SK-N-SH treated with all-trans-retinoic acid at 6 μM for 48 hours (cell line): ENCODE measurements around the gene KATNAL1.

Experiments used
- ATAC-seq: fragments of 200-7000 bp; cut with Tn5 transposase; 3 replicates; pipeline ENCODE4 v1.9.1; 2020; ENCODE audit warnings: mild to moderate bottlenecking, moderate library complexity
- ARNTL ChIP-seq: fragments of 450-650 bp; formaldehyde crosslinking; IDR thresholded peaks from 2 replicates; pipeline ENCODE4 v1.5.0; 2020; ENCODE audit warnings: low read depth, mild to moderate bottlenecking, moderate library complexity, borderline replicate concordance
- BACH2 ChIP-seq: fragments of 250-450 bp; sonication (Bioruptor Pico); IDR thresholded peaks from 2 replicates; pipeline ENCODE4 v1.9.0; 2021; ENCODE audit warnings: mild to moderate bottlenecking, borderline replicate concordance
- CSDC2 ChIP-seq: fragments of 250-450 bp; sonication (Bioruptor Pico); IDR thresholded peaks from 2 replicates; pipeline ENCODE4 v1.5.0; 2020; ENCODE audit warnings: mild to moderate bottlenecking, moderate library complexity
- ESRRG ChIP-seq: fragments of 250-450 bp; sonication (Bioruptor Pico); IDR thresholded peaks from 2 replicates; pipeline ENCODE4 v1.6.1; 2021; ENCODE audit warnings: mild to moderate bottlenecking
- GLIS3 ChIP-seq: fragments of 250-450 bp; sonication (Bioruptor Pico); IDR thresholded peaks from 2 replicates; pipeline ENCODE4 v1.5.0; 2020; ENCODE audit warnings: mild to moderate bottlenecking, moderate library complexity
- ISL1 ChIP-seq: fragments of 250-450 bp; sonication (Bioruptor Pico); IDR thresholded peaks from 2 replicates; pipeline ENCODE4 v2.1.2; 2022; ENCODE audit warnings: mild to moderate bottlenecking, moderate library complexity
- OSR1 ChIP-seq: fragments of 250-450 bp; sonication (Bioruptor Pico); IDR thresholded peaks from 2 replicates; pipeline ENCODE4 v1.8.0; 2022; ENCODE audit warnings: moderate library complexity, mild to moderate bottlenecking, inconsistent platforms
- PATZ1 ChIP-seq: fragments of 250-450 bp; sonication (Bioruptor Pico); IDR thresholded peaks from 2 replicates; pipeline ENCODE4 v1.8.0; 2020; ENCODE audit warnings: mild to moderate bottlenecking, moderate library complexity, borderline replicate concordance
- POU6F1 ChIP-seq: fragments of 250-450 bp; sonication (Bioruptor Pico); IDR thresholded peaks from 2 replicates; pipeline ENCODE4 v1.8.0; 2021; ENCODE audit warnings: low read depth, mild to moderate bottlenecking, moderate library complexity, borderline replicate concordance
- PPARA ChIP-seq: fragments of 250-450 bp; sonication (Bioruptor Pico); IDR thresholded peaks from 2 replicates; pipeline ENCODE4 v1.5.0; 2020; ENCODE audit warnings: mild to moderate bottlenecking, borderline replicate concordance
- RARB ChIP-seq: fragments of 250-450 bp; sonication (Bioruptor Pico); IDR thresholded peaks from 2 replicates; pipeline ENCODE4 v1.8.0; 2021; ENCODE audit warnings: mild to moderate bottlenecking, moderate library complexity
- SNAI2 ChIP-seq: fragments of 250-450 bp; sonication (Bioruptor Pico); IDR thresholded peaks from 2 replicates; pipeline ENCODE4 v1.5.0; 2020; ENCODE audit warnings: mild to moderate bottlenecking, moderate library complexity
- TCF4 ChIP-seq: fragments of 250-450 bp; sonication (Bioruptor Pico); IDR thresholded peaks from 2 replicates; pipeline ENCODE4 v1.8.0; 2021; ENCODE audit warnings: mild to moderate bottlenecking, moderate library complexity, borderline replicate concordance
- TOX ChIP-seq: fragments of 250-450 bp; sonication (Bioruptor Pico); IDR thresholded peaks from 2 replicates; pipeline ENCODE4 v1.8.0; 2021; ENCODE audit warnings: mild to moderate bottlenecking, moderate library complexity, borderline replicate concordance
- ZC3H10 ChIP-seq: fragments of 250-450 bp; sonication (Bioruptor Pico); IDR thresholded peaks from 2 replicates; pipeline ENCODE4 v1.5.1; 2021; ENCODE audit warnings: mild to moderate bottlenecking, moderate library complexity
- ZFP3 ChIP-seq: fragments of 250-450 bp; sonication (Bioruptor Pico); IDR thresholded peaks from 2 replicates; pipeline ENCODE4 v1.5.0; 2020; ENCODE audit warnings: mild to moderate bottlenecking, moderate library complexity
- ZFP30 ChIP-seq: fragments of 450-650 bp; formaldehyde crosslinking; IDR thresholded peaks from 2 replicates; pipeline ENCODE4 v1.5.0; 2022; ENCODE audit warnings: mild to moderate bottlenecking, moderate library complexity
- ZNF565 ChIP-seq: fragments of 450-650 bp; formaldehyde crosslinking; conservative IDR thresholded peaks from 2 replicates; pipeline ENCODE4 v1.5.0; 2020; ENCODE audit warnings: low read depth, mild to moderate bottlenecking, moderate library complexity
- ZNF70 ChIP-seq: fragments of 450-650 bp; formaldehyde crosslinking; IDR thresholded peaks from 2 replicates; pipeline ENCODE4 v1.5.0; 2020; ENCODE audit warnings: mild to moderate bottlenecking, moderate library complexity
- ZNF8 ChIP-seq: fragments of 450-650 bp; formaldehyde crosslinking; IDR thresholded peaks from 2 replicates; pipeline ENCODE4 v1.5.0; 2020; ENCODE audit warnings: mild to moderate bottlenecking, moderate library complexity
- TF ChIP-seq, protein P1 (sequence below): fragments of 250-450 bp; sonication (Bioruptor Pico); IDR thresholded peaks from 2 replicates; pipeline ENCODE4 v1.5.1; 2021; ENCODE audit warnings: mild to moderate bottlenecking, moderate library complexity
- TF ChIP-seq, protein P2 (sequence below): fragments of 250-450 bp; sonication (Bioruptor Pico); IDR thresholded peaks from 2 replicates; pipeline ENCODE4 v1.5.0; 2020; ENCODE audit warnings: mild to moderate bottlenecking, moderate library complexity

KATNAL1 gene

GRCh38 chr13:30332456-30333143 lies 25.2 kb upstream of the KATNAL1 start:
- ATAC-seq: no peak
- TF ChIP-seq PATZ1 (CRISPR knock-in tag) (no peak), CSDC2 (CRISPR knock-in tag) (no peak), TCF4 (CRISPR knock-in tag) (no peak), PPARA (CRISPR knock-in tag) (no peak), POU6F1 (CRISPR knock-in tag) (no peak), GLIS3 (CRISPR knock-in tag) (no peak), ARNTL (CRISPR knock-in tag) (no peak), BACH2 (no peak), ZC3H10 (no peak), ISL1 (CRISPR knock-in tag) (no peak), ZNF70 (CRISPR knock-in tag) (no peak)
- TF ChIP-seq, protein P1, sequence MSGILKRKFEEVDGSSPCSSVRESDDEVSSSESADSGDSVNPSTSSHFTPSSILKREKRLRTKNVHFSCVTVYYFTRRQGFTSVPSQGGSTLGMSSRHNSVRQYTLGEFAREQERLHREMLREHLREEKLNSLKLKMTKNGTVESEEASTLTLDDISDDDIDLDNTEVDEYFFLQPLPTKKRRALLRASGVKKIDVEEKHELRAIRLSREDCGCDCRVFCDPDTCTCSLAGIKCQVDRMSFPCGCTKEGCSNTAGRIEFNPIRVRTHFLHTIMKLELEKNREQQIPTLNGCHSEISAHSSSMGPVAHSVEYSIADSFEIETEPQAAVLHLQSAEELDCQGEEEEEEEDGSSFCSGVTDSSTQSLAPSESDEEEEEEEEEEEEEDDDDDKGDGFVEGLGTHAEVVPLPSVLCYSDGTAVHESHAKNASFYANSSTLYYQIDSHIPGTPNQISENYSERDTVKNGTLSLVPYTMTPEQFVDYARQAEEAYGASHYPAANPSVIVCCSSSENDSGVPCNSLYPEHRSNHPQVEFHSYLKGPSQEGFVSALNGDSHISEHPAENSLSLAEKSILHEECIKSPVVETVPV: no peak
- TF ChIP-seq, protein P2, sequence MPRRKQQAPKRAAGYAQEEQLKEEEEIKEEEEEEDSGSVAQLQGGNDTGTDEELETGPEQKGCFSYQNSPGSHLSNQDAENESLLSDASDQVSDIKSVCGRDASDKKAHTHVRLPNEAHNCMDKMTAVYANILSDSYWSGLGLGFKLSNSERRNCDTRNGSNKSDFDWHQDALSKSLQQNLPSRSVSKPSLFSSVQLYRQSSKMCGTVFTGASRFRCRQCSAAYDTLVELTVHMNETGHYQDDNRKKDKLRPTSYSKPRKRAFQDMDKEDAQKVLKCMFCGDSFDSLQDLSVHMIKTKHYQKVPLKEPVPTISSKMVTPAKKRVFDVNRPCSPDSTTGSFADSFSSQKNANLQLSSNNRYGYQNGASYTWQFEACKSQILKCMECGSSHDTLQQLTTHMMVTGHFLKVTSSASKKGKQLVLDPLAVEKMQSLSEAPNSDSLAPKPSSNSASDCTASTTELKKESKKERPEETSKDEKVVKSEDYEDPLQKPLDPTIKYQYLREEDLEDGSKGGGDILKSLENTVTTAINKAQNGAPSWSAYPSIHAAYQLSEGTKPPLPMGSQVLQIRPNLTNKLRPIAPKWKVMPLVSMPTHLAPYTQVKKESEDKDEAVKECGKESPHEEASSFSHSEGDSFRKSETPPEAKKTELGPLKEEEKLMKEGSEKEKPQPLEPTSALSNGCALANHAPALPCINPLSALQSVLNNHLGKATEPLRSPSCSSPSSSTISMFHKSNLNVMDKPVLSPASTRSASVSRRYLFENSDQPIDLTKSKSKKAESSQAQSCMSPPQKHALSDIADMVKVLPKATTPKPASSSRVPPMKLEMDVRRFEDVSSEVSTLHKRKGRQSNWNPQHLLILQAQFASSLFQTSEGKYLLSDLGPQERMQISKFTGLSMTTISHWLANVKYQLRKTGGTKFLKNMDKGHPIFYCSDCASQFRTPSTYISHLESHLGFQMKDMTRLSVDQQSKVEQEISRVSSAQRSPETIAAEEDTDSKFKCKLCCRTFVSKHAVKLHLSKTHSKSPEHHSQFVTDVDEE (CRISPR knock-in tag): no peak

DNA sequence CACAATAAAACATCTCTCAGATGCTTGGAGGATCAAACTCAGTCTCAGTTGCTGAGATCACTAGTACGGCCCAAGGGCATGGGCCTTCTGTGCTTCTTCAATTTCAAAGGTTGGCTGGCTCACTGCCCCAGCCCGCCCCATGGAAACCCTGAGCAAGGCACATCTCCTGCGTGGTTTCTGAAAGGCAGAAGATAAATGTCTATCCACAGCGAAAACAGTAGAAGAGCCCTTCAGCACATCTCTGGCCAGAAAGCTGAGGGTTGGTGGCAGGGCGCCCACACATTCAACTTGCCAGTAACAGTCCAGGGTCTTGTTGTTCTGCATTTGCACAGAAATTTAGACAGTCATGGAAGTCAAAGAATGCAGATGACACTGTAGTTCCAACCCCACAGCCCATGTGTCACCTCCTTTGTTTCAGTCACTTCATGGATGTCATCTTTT lies 24.0 kb upstream of the KATNAL1 start:
- ATAC-seq: no peak; the same call in 2 of the 3 replicates
- TF ChIP-seq OSR1 (no peak), SNAI2 (CRISPR knock-in tag) (no peak), ZNF8 (CRISPR knock-in tag) (no peak), TOX (CRISPR knock-in tag) (no peak), GLIS3 (CRISPR knock-in tag) (no peak), POU6F1 (CRISPR knock-in tag) (no peak), BACH2 (no peak), PPARA (CRISPR knock-in tag) (no peak), TCF4 (CRISPR knock-in tag) (no peak), ZNF565 (CRISPR knock-in tag) (no peak), PATZ1 (CRISPR knock-in tag) (no peak), ZC3H10 (no peak), ZFP30 (CRISPR knock-in tag) (no peak), CSDC2 (CRISPR knock-in tag) (no peak), ZFP3 (CRISPR knock-in tag) (no peak), ZNF70 (CRISPR knock-in tag) (no peak), RARB (CRISPR knock-in tag) (no peak), ESRRG (CRISPR knock-in tag) (no peak)
- TF ChIP-seq, protein P1: no peak
- TF ChIP-seq, protein P2 (CRISPR knock-in tag): no peak
